Measurements from ENCODE around the gene GDAP2.
A peak's percentile ranks its signal among the peaks of the same experiment; 100 is the strongest.

GDAP2 gene

GRCh38 chr1:117897551-117897950 lies 31.9 kb downstream of the GDAP2 start:
- H3K4me3 ChIP-seq (ENCODE audit: low read depth, low read length) = no peak overlapping the region
- H3K36me3 ChIP-seq (ENCODE audit: control insufficient read depth, insufficient read depth, low read length) = no peaks in the 10 kb centered on the region
- no peak overlapping the region for H2AFZ ChIP-seq
- H3K27me3 ChIP-seq (ENCODE audit: control insufficient read depth, insufficient read depth, low read length) = no peaks in the 10 kb centered on the region
- no peaks in the 10 kb centered on the region for H3K4me1 ChIP-seq
- TF ChIP-seq CTCF (IDR thresholded peaks at IDR 0.05) = no peak
- H3K27ac ChIP-seq = no peak overlapping the region
- H3K79me2 ChIP-seq = no peaks in the 10 kb centered on the region
- no peak overlapping the region for H3K9ac ChIP-seq
- H3K4me2 ChIP-seq (ENCODE audit: low read length) = no peak overlapping the region
- no peaks in the 10 kb centered on the region for H3K9me3 ChIP-seq (ENCODE audit: control insufficient read depth, low read length)

- no peak overlapping the region for H3K4me2 ChIP-seq (ENCODE audit: low read length)
- H3K4me3 ChIP-seq (ENCODE audit: low read depth, low read length) = no peak overlapping the region
- H3K4me1 ChIP-seq = no peaks in the 10 kb centered on the region
- H3K27ac ChIP-seq = no peak overlapping the region
- no peaks in the 10 kb centered on the region for H3K36me3 ChIP-seq (ENCODE audit: control insufficient read depth, insufficient read depth, low read length)
- TF ChIP-seq CTCF (IDR thresholded peaks at IDR 0.05) = peak; percentile 63
- H3K9ac ChIP-seq = no peak overlapping the region
- no peaks in the 10 kb centered on the region for H3K27me3 ChIP-seq (ENCODE audit: control insufficient read depth, insufficient read depth, low read length)
- no peaks in the 10 kb centered on the region for H3K9me3 ChIP-seq (ENCODE audit: control insufficient read depth, low read length)
- H3K79me2 ChIP-seq = no peaks in the 10 kb centered on the region
- H2AFZ ChIP-seq = no peak overlapping the region
Observed at GRCh38 chr1:117895482-117896114, 33.8 kb downstream of the GDAP2 start.

GRCh38 chr1:117894078-117894477 lies 35.3 kb downstream of the GDAP2 start:
- TF ChIP-seq CTCF (IDR thresholded peaks at IDR 0.05) = no peak
- no peaks in the 10 kb centered on the region for H3K36me3 ChIP-seq (ENCODE audit: control insufficient read depth, insufficient read depth, low read length)

GRCh38 chr1:117892512-117892911 lies 36.9 kb downstream of the GDAP2 start:
- H3K4me2 ChIP-seq (ENCODE audit: low read length) = no peak overlapping the region
- no peak overlapping the region for H3K9ac ChIP-seq
- H3K9me3 ChIP-seq (ENCODE audit: control insufficient read depth, low read length) = no peaks in the 10 kb centered on the region
- H3K27ac ChIP-seq = no peak overlapping the region
- H3K4me3 ChIP-seq (ENCODE audit: low read depth, low read length) = no peak overlapping the region
- no peaks in the 10 kb centered on the region for H3K27me3 ChIP-seq (ENCODE audit: control insufficient read depth, insufficient read depth, low read length)
- no peaks in the 10 kb centered on the region for H3K36me3 ChIP-seq (ENCODE audit: control insufficient read depth, insufficient read depth, low read length)
- TF ChIP-seq CTCF (IDR thresholded peaks at IDR 0.05) = no peak
- H3K4me1 ChIP-seq = no peaks in the 10 kb centered on the region
- no peaks in the 10 kb centered on the region for H3K79me2 ChIP-seq
- H2AFZ ChIP-seq = no peak overlapping the region

More at GRCh38 chr1:117894078-117894477, 35.3 kb downstream of the GDAP2 start:
- no peaks in the 10 kb centered on the region for H3K27me3 ChIP-seq (ENCODE audit: control insufficient read depth, insufficient read depth, low read length)
- no peaks in the 10 kb centered on the region for H3K79me2 ChIP-seq
- H3K4me2 ChIP-seq (ENCODE audit: low read length) = no peak overlapping the region
- H3K27ac ChIP-seq = no peak overlapping the region
- H3K9ac ChIP-seq = no peak overlapping the region
- no peaks in the 10 kb centered on the region for H3K4me1 ChIP-seq
- no peaks in the 10 kb centered on the region for H3K9me3 ChIP-seq (ENCODE audit: control insufficient read depth, low read length)
- H2AFZ ChIP-seq = no peak overlapping the region
- no peak overlapping the region for H3K4me3 ChIP-seq (ENCODE audit: low read depth, low read length)

- H3K79me2 ChIP-seq = no peaks in the 10 kb centered on the region
- no peak overlapping the region for H3K27ac ChIP-seq
- no peak overlapping the region for H2AFZ ChIP-seq
- no peak for TF ChIP-seq CTCF (IDR thresholded peaks at IDR 0.05)
- no peaks in the 10 kb centered on the region for H3K36me3 ChIP-seq (ENCODE audit: control insufficient read depth, insufficient read depth, low read length)
- H3K4me1 ChIP-seq = no peaks in the 10 kb centered on the region
- no peak overlapping the region for H3K4me3 ChIP-seq (ENCODE audit: low read depth, low read length)
- H3K4me2 ChIP-seq (ENCODE audit: low read length) = no peak overlapping the region
- no peaks in the 10 kb centered on the region for H3K9me3 ChIP-seq (ENCODE audit: control insufficient read depth, low read length)
- no peak overlapping the region for H3K9ac ChIP-seq
- H3K27me3 ChIP-seq (ENCODE audit: control insufficient read depth, insufficient read depth, low read length) = no peaks in the 10 kb centered on the region
Observed at GRCh38 chr1:117890452-117890851, 39.0 kb downstream of the GDAP2 start.

All from parathyroid adenoma (tissue), 2 donors.